Liver (tissue), 9 donors: Measurements from ENCODE around the gene POMT1. TPM values are rescaled to one million over a fixed set of nuclear protein-coding genes. Genes with fewer than 3 reads are reported as not detected.

ENCODE experiments used
- DNase-seq: peaks from one replicate; pipeline ENCODE4 v3.0.0-alpha.2; 2017; ENCODE audit warnings: low spot score
- H3K27ac ChIP-seq, 2 donors: one replicate each; pipeline ENCODE4 v1.7.0; 2013; ENCODE audit warnings: inconsistent platforms in 2 of 2, low read length in 2 of 2, control low read depth in 1 of 2, low read depth in 1 of 2, mild to moderate bottlenecking in 1 of 2
- H3K27me3 ChIP-seq, 4 donors: one replicate each; pipeline versions ENCODE4 v1.6.1 to v1.7.0; 2013; ENCODE audit warnings: low read length in 3 of 4, inconsistent platforms in 1 of 4, mild to moderate bottlenecking in 1 of 4, moderate library complexity in 1 of 4; ENCODE audit not compliant: control insufficient read depth in 4 of 4, insufficient read depth in 4 of 4
- H3K36me3 ChIP-seq, 4 donors: one replicate each; pipeline versions ENCODE4 v1.6.1 to v1.7.0; 2013; ENCODE audit warnings: low read length in 3 of 4, mild to moderate bottlenecking in 3 of 4, low read depth in 1 of 4, moderate library complexity in 1 of 4; ENCODE audit not compliant: control insufficient read depth in 4 of 4, insufficient read depth in 3 of 4
- H3K4me1 ChIP-seq, 4 donors: one replicate each; pipeline versions ENCODE4 v1.6.1 to v1.7.0; 2013; ENCODE audit warnings: low read length in 3 of 4, mild to moderate bottlenecking in 3 of 4, moderate library complexity in 1 of 4; ENCODE audit not compliant: control insufficient read depth in 4 of 4, insufficient read depth in 4 of 4
- H3K4me3 ChIP-seq, 3 donors: one replicate each; pipeline versions ENCODE4 v1.6.1 to v1.7.0; 2013; ENCODE audit warnings: low read length in 3 of 3, control low read depth in 1 of 3, low read depth in 1 of 3, mild to moderate bottlenecking in 1 of 3
- H3K9ac ChIP-seq, 2 donors: one replicate each; pipeline ENCODE4 v1.7.0; 2013; ENCODE audit warnings: low read length in 2 of 2, mild to moderate bottlenecking in 2 of 2, moderate library complexity in 2 of 2, control low read depth in 1 of 2, low read depth in 1 of 2
- H3K9me3 ChIP-seq, 4 donors: one replicate each; pipeline versions ENCODE4 v1.6.1 to v1.7.0; 2013; ENCODE audit warnings: low read length in 3 of 4; ENCODE audit not compliant: control insufficient read depth in 4 of 4
- ATF3 ChIP-seq: IDR thresholded peaks from 2 replicates; pipeline ENCODE4 v1.6.1; 2016; ENCODE audit warnings: antibody characterized with exemption
- EGR1 ChIP-seq, 2 donors: IDR thresholded peaks; 2 replicates each; pipeline ENCODE4 v1.6.1; 2016 to 2018; ENCODE audit warnings: antibody characterized with exemption in 2 of 2, low read depth in 2 of 2
- FOXA1 ChIP-seq: IDR thresholded peaks from 2 replicates; pipeline ENCODE4 v1.6.1; 2016; ENCODE audit warnings: antibody characterized with exemption
- FOXA2 ChIP-seq: IDR thresholded peaks from 2 replicates; pipeline ENCODE4 v1.6.1; 2016; ENCODE audit warnings: antibody characterized with exemption
- GABPA ChIP-seq, 2 donors: IDR thresholded peaks in 1 of 2; conservative IDR thresholded peaks in 1 of 2; 2 replicates each; pipeline ENCODE4 v1.6.1; 2016; ENCODE audit warnings: antibody characterized with exemption in 2 of 2, mild to moderate bottlenecking in 1 of 2, moderate library complexity in 1 of 2
- HNF4A ChIP-seq, 2 donors: conservative IDR thresholded peaks; 2 replicates each; pipeline ENCODE4 v1.6.1; 2016; ENCODE audit warnings: antibody characterized with exemption in 2 of 2, mild to moderate bottlenecking in 2 of 2
- JUND ChIP-seq, 2 donors: IDR thresholded peaks; 2 replicates each; pipeline ENCODE4 v1.6.1; 2016; ENCODE audit warnings: antibody characterized with exemption in 2 of 2
- MAX ChIP-seq: IDR thresholded peaks from 2 replicates; pipeline ENCODE4 v1.6.1; 2016; ENCODE audit warnings: antibody characterized with exemption
- NR2F2 ChIP-seq: IDR thresholded peaks from 2 replicates; pipeline ENCODE4 v1.6.1; 2016; ENCODE audit warnings: antibody characterized with exemption
- RXRA ChIP-seq, 2 donors: IDR thresholded peaks; 2 replicates each; pipeline ENCODE4 v1.6.1; 2017 to 2018; ENCODE audit warnings: antibody characterized with exemption in 2 of 2, mild to moderate bottlenecking in 1 of 2
- SP1 ChIP-seq: IDR thresholded peaks from 2 replicates; pipeline ENCODE4 v1.6.1; 2018; ENCODE audit warnings: antibody characterized with exemption, mild to moderate bottlenecking
- TAF1 ChIP-seq: conservative IDR thresholded peaks from 2 replicates; pipeline ENCODE4 v1.6.1; 2016; ENCODE audit warnings: antibody characterized with exemption, mild to moderate bottlenecking
- YY1 ChIP-seq: IDR thresholded peaks from 2 replicates; pipeline ENCODE4 v1.6.1; 2016; ENCODE audit warnings: antibody characterized with exemption, mild to moderate bottlenecking
- WGBS: extraction: QIAGEN DNeasy Blood & Tissue Kit; methylation state at CpG from one replicate; pipeline ENCODE4 v1.1.7; 2013; 5-methylcytosine and 5-hydroxymethylcytosine counted together
- polyA plus RNA-seq, 2 donors: library from polyadenylated mRNA; stranded (reverse) in 1 of 2; unstranded in 1 of 2; fragments of 200-250 nt in 1 of 2; fragments of >200 nt in 1 of 2; fragmentation: Nextera tagmentation in 1 of 2; extraction: Ambion mirVana in 1 of 2; gene quantifications; one replicate each; pipeline versions ENCODE4 v1.2.1 to v1.2.3, GENCODE V29; 2013 to 2015
- total RNA-seq, 2 donors: library from RNA; depleted of rRNA; stranded (reverse); fragments of >200 nt; gene quantifications; one replicate each; pipeline ENCODE4 v1.2.3, GENCODE V29; 2014
- TF ChIP-seq, protein P1 (sequence below): IDR thresholded peaks from 2 replicates; pipeline ENCODE4 v1.6.1; 2016; ENCODE audit warnings: antibody characterized with exemption
- TF ChIP-seq, protein P2 (sequence below): IDR thresholded peaks from 2 replicates; pipeline ENCODE4 v1.6.1; 2016; ENCODE audit warnings: antibody characterized with exemption, mild to moderate bottlenecking
- TF ChIP-seq, protein P3 (sequence below): fragments of 150-350 bp; IDR thresholded peaks from 2 replicates; pipeline ENCODE4 v1.5.1; 2017; ENCODE audit warnings: improper control_type of control experiment, low read depth, low read length; ENCODE audit not compliant: missing input control
- donor health status: healthy.
- donor health status: healthy.
- donor health status: healthy.
- donor health status: healthy.
- donor health status: healthy.

POMT1 gene
- total and polyA plus RNA-seq, 4 donors, result 11.2 to 14.2 (median 11.6) TPM

DNA sequence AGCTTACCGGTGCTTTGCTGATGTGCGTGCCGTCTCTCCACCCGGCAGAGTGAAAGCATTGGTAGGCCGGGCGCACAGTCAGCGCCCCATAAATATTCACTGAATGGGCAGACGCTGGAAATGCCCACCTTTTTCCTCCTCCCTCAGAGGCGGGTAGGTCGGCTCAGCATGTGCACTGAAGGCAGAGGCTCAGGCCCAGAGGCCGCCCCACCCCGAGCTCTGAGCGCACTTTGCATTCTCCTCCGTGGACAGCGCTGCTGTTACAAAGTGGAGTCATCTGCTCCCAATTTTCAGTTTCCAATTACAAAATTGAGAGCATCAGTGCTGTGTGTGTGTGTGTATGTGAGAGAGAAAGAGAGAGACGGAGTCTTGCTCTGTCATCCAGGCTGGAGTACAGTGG lies 17.8 kb downstream of the POMT1 start (continued):
- no peak for TF ChIP-seq JUND (IDR thresholded peaks at IDR 0.05)

DNA sequence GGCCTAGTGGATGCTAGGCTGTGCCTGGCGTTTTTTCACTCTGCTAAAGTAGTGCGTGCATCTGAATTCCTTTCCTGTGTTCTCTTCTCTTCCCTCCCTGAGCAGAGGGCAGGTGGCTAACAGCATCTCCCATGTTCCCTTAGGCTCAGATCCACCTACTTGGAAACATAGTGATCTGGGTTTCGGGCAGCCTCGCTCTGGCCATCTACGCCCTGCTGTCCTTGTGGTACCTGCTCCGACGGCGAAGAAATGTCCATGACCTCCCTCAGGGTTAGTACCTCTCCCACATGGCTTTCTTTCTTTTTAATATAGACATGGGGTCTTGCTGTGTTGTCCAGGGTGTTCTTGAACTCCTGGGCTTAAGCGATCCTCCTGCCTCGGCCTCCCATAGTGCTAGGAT lies 18.5 kb downstream of the POMT1 start:
- Histone ChIP-seq H3K27me3 (no peaks in the 10 kb centered on the region), H3K27ac (no peak overlapping the region), H3K4me1 (no peaks in the 10 kb centered on the region), H3K9me3 (peaks cover 0 to 2% (median 0%) of the 10 kb centered on the region in 4 donors), H3K9ac (no peak overlapping the region), H3K4me3 (no peak overlapping the region), H3K36me3 (peaks cover 10 to 76% (median 43%) of the 10 kb centered on the region in 4 donors)
- TF ChIP-seq RXRA (IDR thresholded peaks at IDR 0.05) (no peak), FOXA2 (no peak), HNF4A (conservative IDR thresholded peaks at IDR 0.05) (no peak), FOXA1 (no peak), ATF3 (no peak), EGR1 (IDR thresholded peaks at IDR 0.05; ENCODE audit: low read depth in 2 of 2) (no peak)
- TF ChIP-seq, protein P1, sequence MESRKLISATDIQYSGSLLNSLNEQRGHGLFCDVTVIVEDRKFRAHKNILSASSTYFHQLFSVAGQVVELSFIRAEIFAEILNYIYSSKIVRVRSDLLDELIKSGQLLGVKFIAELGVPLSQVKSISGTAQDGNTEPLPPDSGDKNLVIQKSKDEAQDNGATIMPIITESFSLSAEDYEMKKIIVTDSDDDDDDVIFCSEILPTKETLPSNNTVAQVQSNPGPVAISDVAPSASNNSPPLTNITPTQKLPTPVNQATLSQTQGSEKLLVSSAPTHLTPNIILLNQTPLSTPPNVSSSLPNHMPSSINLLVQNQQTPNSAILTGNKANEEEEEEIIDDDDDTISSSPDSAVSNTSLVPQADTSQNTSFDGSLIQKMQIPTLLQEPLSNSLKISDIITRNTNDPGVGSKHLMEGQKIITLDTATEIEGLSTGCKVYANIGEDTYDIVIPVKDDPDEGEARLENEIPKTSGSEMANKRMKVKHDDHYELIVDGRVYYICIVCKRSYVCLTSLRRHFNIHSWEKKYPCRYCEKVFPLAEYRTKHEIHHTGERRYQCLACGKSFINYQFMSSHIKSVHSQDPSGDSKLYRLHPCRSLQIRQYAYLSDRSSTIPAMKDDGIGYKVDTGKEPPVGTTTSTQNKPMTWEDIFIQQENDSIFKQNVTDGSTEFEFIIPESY, result no peak
- TF ChIP-seq, protein P2, sequence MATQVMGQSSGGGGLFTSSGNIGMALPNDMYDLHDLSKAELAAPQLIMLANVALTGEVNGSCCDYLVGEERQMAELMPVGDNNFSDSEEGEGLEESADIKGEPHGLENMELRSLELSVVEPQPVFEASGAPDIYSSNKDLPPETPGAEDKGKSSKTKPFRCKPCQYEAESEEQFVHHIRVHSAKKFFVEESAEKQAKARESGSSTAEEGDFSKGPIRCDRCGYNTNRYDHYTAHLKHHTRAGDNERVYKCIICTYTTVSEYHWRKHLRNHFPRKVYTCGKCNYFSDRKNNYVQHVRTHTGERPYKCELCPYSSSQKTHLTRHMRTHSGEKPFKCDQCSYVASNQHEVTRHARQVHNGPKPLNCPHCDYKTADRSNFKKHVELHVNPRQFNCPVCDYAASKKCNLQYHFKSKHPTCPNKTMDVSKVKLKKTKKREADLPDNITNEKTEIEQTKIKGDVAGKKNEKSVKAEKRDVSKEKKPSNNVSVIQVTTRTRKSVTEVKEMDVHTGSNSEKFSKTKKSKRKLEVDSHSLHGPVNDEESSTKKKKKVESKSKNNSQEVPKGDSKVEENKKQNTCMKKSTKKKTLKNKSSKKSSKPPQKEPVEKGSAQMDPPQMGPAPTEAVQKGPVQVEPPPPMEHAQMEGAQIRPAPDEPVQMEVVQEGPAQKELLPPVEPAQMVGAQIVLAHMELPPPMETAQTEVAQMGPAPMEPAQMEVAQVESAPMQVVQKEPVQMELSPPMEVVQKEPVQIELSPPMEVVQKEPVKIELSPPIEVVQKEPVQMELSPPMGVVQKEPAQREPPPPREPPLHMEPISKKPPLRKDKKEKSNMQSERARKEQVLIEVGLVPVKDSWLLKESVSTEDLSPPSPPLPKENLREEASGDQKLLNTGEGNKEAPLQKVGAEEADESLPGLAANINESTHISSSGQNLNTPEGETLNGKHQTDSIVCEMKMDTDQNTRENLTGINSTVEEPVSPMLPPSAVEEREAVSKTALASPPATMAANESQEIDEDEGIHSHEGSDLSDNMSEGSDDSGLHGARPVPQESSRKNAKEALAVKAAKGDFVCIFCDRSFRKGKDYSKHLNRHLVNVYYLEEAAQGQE, result no peak
- no peak for DNase-seq
- 96% methylated on average over 10 of the region's 10 CpGs for WGBS

DNA sequence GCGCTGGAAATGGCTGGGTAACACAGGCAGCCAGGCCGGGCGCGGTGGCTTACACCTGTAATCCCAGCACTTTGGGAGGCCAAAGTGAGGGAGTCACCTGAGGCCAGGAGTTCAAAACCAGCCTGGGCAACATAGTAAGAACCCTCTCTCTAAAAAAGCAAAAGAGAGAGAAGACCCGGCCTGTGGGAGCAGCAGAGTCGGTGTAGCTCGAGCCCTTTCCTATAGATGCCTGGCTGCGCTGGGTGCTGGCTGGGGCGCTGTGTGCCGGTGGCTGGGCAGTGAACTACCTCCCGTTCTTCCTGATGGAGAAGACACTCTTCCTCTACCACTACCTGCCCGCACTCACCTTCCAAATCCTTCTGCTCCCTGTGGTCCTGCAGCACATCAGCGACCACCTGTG lies 19.1 kb downstream of the POMT1 start:
- WGBS, result 97% methylated on average over 13 of the region's 13 CpGs
- no peak overlapping the region for H3K27ac ChIP-seq
- H3K9ac ChIP-seq, result no peak overlapping the region
- no peaks in the 10 kb centered on the region for H3K27me3 ChIP-seq
- no peak overlapping the region for H3K4me3 ChIP-seq
- H3K36me3 ChIP-seq, result peaks cover 10 to 80% (median 42%) of the 10 kb centered on the region in 4 donors
- H3K9me3 ChIP-seq, result no peaks in the 10 kb centered on the region
- H3K4me1 ChIP-seq, result no peaks in the 10 kb centered on the region
- DNase-seq, result no peak
- no peak for TF ChIP-seq FOXA1
- no peak for TF ChIP-seq RXRA (IDR thresholded peaks at IDR 0.05)
- no peak for TF ChIP-seq MAX
- TF ChIP-seq HNF4A (conservative IDR thresholded peaks at IDR 0.05), result no peak
- TF ChIP-seq, protein P3, sequence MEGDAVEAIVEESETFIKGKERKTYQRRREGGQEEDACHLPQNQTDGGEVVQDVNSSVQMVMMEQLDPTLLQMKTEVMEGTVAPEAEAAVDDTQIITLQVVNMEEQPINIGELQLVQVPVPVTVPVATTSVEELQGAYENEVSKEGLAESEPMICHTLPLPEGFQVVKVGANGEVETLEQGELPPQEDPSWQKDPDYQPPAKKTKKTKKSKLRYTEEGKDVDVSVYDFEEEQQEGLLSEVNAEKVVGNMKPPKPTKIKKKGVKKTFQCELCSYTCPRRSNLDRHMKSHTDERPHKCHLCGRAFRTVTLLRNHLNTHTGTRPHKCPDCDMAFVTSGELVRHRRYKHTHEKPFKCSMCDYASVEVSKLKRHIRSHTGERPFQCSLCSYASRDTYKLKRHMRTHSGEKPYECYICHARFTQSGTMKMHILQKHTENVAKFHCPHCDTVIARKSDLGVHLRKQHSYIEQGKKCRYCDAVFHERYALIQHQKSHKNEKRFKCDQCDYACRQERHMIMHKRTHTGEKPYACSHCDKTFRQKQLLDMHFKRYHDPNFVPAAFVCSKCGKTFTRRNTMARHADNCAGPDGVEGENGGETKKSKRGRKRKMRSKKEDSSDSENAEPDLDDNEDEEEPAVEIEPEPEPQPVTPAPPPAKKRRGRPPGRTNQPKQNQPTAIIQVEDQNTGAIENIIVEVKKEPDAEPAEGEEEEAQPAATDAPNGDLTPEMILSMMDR, result no peak
- no peak for TF ChIP-seq EGR1 (IDR thresholded peaks at IDR 0.05; ENCODE audit: low read depth in 2 of 2)
- TF ChIP-seq TAF1, result no peak
- TF ChIP-seq FOXA2, result no peak
- no peak for TF ChIP-seq NR2F2
- TF ChIP-seq YY1, result no peak
- TF ChIP-seq, protein P1, result no peak
- no peak for TF ChIP-seq ATF3
- TF ChIP-seq SP1, result no peak
- TF ChIP-seq GABPA (IDR thresholded peaks at IDR 0.05 in 1 of 2, conservative IDR thresholded peaks at IDR 0.05 in 1 of 2), result no peak
